Caco-2 (cell line): ENCODE results near the gene DYNLRB1. TPM values are rescaled to one million over a fixed set of nuclear protein-coding genes. Genes with fewer than 3 reads are reported as not detected.

Experiments used
- BruUV-seq: library from RNA; stranded (reverse); fragments of 400-500 nt; replicated peaks from 2 replicates; lab custom pipeline; 2021; lab: Mats Ljungman, UMichigan
- CTCF ChIA-PET: fragments of 300-600 bp; sonication (Branson Sonifier 250); formaldehyde crosslinking; loops from one replicate; lab custom pipeline; 2022; ENCODE audit warnings: antibody characterized with exemption; lab: Charles Lee
- POLR2A ChIA-PET: fragments of 300-600 bp; sonication (Branson Sonifier 250); formaldehyde crosslinking; loops from one replicate; lab custom pipeline; 2022; ENCODE audit warnings: antibody characterized with exemption; lab: Charles Lee
- DNase-seq, 2 experiments: peaks; one replicate each; pipeline versions ENCODE4 v3.0.0 to v3.0.0-alpha.2; 2020 to 2022
- H3K27me3 ChIP-seq: replicated peaks from 2 replicates; pipeline ENCODE4 v1.6.0; 2011; ENCODE audit warnings: low read length; ENCODE audit not compliant: control insufficient read depth, insufficient read depth
- H3K36me3 ChIP-seq: 2 replicates; pipeline ENCODE4 v1.5.1; 2011; ENCODE audit warnings: low read length; ENCODE audit not compliant: control insufficient read depth, insufficient read depth
- H3K4me1 ChIP-seq: fragments of 250-450 bp; sonication (Bioruptor Pico); 2 replicates; pipeline ENCODE4 v1.5.1; 2020; ENCODE audit warnings: mild to moderate bottlenecking
- H3K4me3 ChIP-seq: 2 replicates; pipeline ENCODE4 v1.5.1; 2011; ENCODE audit warnings: low read depth, mild to moderate bottlenecking, control low read depth, low read length
- H3K9me3 ChIP-seq: fragments of 250-450 bp; sonication (Bioruptor Pico); 2 replicates; pipeline ENCODE4 v1.5.1; 2020; ENCODE audit warnings: mild to moderate bottlenecking, moderate library complexity
- H3K27ac Mint-ChIP-seq: one replicate; pipeline ENCODE4 v1.8.0; 2022; ENCODE audit warnings: mixed read lengths; ENCODE audit not compliant: unreplicated experiment
- H3K27me3 Mint-ChIP-seq: one replicate; pipeline ENCODE4 v1.8.0; 2022; ENCODE audit warnings: mixed read lengths; ENCODE audit not compliant: insufficient read depth, unreplicated experiment
- H3K36me3 Mint-ChIP-seq: one replicate; pipeline ENCODE4 v1.8.0; 2022; ENCODE audit warnings: mild to moderate bottlenecking, mixed read lengths; ENCODE audit not compliant: insufficient read depth, unreplicated experiment
- H3K4me1 Mint-ChIP-seq: one replicate; pipeline ENCODE4 v1.8.0; 2022; ENCODE audit warnings: low read depth, mixed read lengths; ENCODE audit not compliant: unreplicated experiment
- H3K4me3 Mint-ChIP-seq: one replicate; pipeline ENCODE4 v1.8.0; 2022; ENCODE audit warnings: mild to moderate bottlenecking, moderate library complexity, mixed read lengths; ENCODE audit not compliant: unreplicated experiment
- H3K9me3 Mint-ChIP-seq: one replicate; pipeline ENCODE4 v1.8.0; 2022; ENCODE audit warnings: mixed read lengths; ENCODE audit not compliant: unreplicated experiment
- intact Hi-C: fragments of 100-400 bp; cut with micrococcal nuclease; formaldehyde crosslinking; loops from one replicate; pipeline ENCODE4 v1.10.0; 2022; ENCODE audit not compliant: unreplicated experiment
- total RNA-seq: library from RNA; stranded (reverse); gene quantifications from 2 replicates; pipeline ENCODE4 v1.2.3, GENCODE V29; 2022
- TF ChIP-seq, protein P1 (sequence below), 2 experiments: fragments of 200-600 bp in 1 of 2; IDR thresholded peaks; 1 replicate in 1 of 2; 2 replicates in 1 of 2; pipeline versions ENCODE4 v1.5.1 to v1.8.0; 2011 to 2022; ENCODE audit warnings: antibody characterized with exemption in 1 of 2, control low read depth in 1 of 2, inconsistent platforms in 1 of 2, low read depth in 1 of 2, low read length in 1 of 2, mild to moderate bottlenecking in 1 of 2, moderate library complexity in 1 of 2; ENCODE audit not compliant: insufficient read depth in 1 of 2, severe bottlenecking in 1 of 2, unreplicated experiment in 1 of 2

The DYNLRB1 gene
- total RNA-seq, 1 experiment from 2014 or later, result 359 TPM

DNA sequence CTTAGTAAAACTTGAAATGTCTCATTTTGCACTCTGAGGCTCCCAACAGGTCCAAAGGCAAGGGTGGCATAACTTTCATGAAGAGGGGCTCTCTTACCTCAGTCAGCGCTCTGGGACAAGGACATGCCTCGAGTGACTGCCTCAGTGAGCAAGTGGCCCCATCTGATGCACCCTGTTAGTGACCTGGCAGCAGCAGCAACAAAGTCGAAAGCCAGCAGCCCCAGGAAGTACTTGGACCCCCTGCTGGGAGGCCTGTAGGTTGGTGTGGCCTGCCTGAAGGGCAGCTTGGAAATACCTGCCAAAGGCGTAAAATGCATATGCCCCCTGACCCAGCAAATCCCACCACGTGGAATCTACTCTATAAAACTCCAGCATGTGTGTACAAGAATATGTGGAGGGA is 55.5 kb downstream of the DYNLRB1 start:
- DNase-seq, result no peak
- peaks cover 8% of the 10 kb centered on the region for H3K36me3 Mint-ChIP-seq
- H3K4me3 Mint-ChIP-seq, result no peak overlapping the region
- Histone ChIP-seq H3K4me1 (no peaks in the 10 kb centered on the region), H3K36me3 (0 out of 2 replicates have a peak, but pooled peaks cover 2% of the 10 kb centered on the region), H3K27me3 (no peaks in the 10 kb centered on the region), H3K9me3 (no peaks in the 10 kb centered on the region), H3K4me3 (no peak overlapping the region)
- ChIA-PET POLR2A (interaction anchor here (0.6 kb wide), 1 partner anchor 56 kb away, joined by 3 read pairs; the partner anchor contains the start of gene DYNLRB1), CTCF (no interaction called here)
- no peaks in the 10 kb centered on the region for H3K27me3 Mint-ChIP-seq
- no peaks in the 10 kb centered on the region for H3K4me1 Mint-ChIP-seq
- intact Hi-C loops, result no loop called here
- no TSS peak for BruUV-seq
- no peaks in the 10 kb centered on the region for H3K9me3 Mint-ChIP-seq
- H3K27ac Mint-ChIP-seq, result no peak overlapping the region
- TF ChIP-seq, protein P1, sequence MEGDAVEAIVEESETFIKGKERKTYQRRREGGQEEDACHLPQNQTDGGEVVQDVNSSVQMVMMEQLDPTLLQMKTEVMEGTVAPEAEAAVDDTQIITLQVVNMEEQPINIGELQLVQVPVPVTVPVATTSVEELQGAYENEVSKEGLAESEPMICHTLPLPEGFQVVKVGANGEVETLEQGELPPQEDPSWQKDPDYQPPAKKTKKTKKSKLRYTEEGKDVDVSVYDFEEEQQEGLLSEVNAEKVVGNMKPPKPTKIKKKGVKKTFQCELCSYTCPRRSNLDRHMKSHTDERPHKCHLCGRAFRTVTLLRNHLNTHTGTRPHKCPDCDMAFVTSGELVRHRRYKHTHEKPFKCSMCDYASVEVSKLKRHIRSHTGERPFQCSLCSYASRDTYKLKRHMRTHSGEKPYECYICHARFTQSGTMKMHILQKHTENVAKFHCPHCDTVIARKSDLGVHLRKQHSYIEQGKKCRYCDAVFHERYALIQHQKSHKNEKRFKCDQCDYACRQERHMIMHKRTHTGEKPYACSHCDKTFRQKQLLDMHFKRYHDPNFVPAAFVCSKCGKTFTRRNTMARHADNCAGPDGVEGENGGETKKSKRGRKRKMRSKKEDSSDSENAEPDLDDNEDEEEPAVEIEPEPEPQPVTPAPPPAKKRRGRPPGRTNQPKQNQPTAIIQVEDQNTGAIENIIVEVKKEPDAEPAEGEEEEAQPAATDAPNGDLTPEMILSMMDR (IDR thresholded peaks at IDR 0.05; ENCODE audit: insufficient read depth in 1 of 2, low read depth in 1 of 2, low read length in 1 of 2, severe bottlenecking in 1 of 2, unreplicated experiment in 1 of 2), result no peak

DNA sequence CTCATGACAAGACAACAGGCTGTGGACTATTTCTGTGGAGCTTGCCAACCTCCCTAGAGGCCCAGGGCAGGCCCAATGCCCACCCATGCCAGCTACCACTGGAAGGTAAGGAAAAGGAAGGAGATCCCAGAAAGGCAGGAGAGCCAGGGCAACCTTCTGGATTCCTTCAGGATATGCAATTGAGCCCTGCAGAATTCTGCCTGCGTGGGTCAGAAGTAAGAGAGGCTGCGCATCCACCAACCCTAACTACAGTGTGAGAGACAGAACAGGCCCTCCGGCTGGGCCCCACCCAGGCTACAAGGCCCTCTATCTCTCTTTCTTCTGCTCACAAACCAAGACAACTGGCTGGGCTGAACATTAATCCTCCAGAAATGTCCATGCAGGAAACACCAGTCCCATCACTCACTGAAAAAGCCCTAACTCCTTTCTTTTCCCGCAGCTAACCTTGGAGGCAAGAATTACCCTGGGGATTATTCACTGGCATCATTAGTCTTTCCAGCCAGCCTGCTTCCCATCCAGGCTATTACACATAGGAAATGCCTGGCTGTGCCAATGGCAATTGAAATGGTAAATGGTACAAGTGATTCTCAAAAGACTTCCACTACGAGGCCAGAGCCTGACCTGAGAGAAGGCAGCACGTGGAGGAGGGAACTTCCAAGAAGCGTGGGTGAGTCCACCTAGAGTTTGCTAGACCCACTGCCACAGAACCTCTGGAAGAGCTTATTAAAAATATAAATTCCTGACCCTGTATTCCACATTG is 57.5 kb downstream of the DYNLRB1 start:
- intact Hi-C loops, result no loop called here
- TF ChIP-seq, protein P1 (IDR thresholded peaks at IDR 0.05; ENCODE audit: insufficient read depth in 1 of 2, low read depth in 1 of 2, low read length in 1 of 2, severe bottlenecking in 1 of 2, unreplicated experiment in 1 of 2), result no peak
- POLR2A ChIA-PET, result no interaction called here
- H3K36me3 Mint-ChIP-seq, result peaks cover 8% of the 10 kb centered on the region
- H3K9me3 ChIP-seq, result no peaks in the 10 kb centered on the region
- DNase-seq, result no peak
- CTCF ChIA-PET, result interaction anchor here (1.2 to 1.5 kb wide), 2 partner anchors 10 to 103 kb away, joined by 3 to 4 read pairs; partner anchors contain the start of gene PIGU
- no peaks in the 10 kb centered on the region for H3K27me3 Mint-ChIP-seq
- H3K4me3 ChIP-seq, result no peak overlapping the region
- H3K4me1 ChIP-seq, result no peaks in the 10 kb centered on the region
- no peak overlapping the region for H3K27ac Mint-ChIP-seq
- no peak overlapping the region for H3K4me3 Mint-ChIP-seq
- BruUV-seq, result no TSS peak
- H3K4me1 Mint-ChIP-seq, result no peaks in the 10 kb centered on the region
- no peaks in the 10 kb centered on the region for H3K36me3 ChIP-seq
- no peaks in the 10 kb centered on the region for H3K27me3 ChIP-seq
- no peaks in the 10 kb centered on the region for H3K9me3 Mint-ChIP-seq

DNA sequence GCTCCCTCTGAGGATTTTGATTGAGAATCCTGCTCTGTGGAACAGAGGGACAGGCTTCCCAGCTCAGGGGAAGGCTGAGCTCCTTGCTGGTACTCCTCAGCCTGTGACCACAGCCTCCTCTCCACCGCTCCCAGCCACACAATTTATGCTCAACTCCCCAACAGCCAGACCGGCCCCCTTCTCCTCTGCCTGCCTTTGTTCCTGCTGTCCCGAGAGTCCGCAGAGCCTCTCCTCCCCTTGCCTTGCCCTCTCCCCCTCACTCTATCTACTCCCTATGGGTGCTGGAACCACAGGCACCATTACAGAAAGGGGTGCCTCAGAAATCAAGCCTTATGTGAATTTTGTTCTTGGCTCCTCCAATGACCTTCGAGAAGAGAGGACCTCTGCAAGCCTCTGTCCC is 58.2 kb downstream of the DYNLRB1 start:
- ChIA-PET POLR2A (no interaction called here), CTCF (interaction anchor here (1.5 kb wide), 1 partner anchor 9 kb away, joined by 4 read pairs; no protein-coding TSS in a partner anchor)
- Mint-ChIP-seq H3K4me1 (no peaks in the 10 kb centered on the region), H3K27me3 (no peaks in the 10 kb centered on the region), H3K36me3 (peaks cover 8% of the 10 kb centered on the region), H3K27ac (no peak overlapping the region), H3K9me3 (no peaks in the 10 kb centered on the region), H3K4me3 (no peak overlapping the region)
- Histone ChIP-seq H3K4me1 (no peaks in the 10 kb centered on the region), H3K36me3 (no peaks in the 10 kb centered on the region), H3K27me3 (no peaks in the 10 kb centered on the region), H3K9me3 (no peaks in the 10 kb centered on the region), H3K4me3 (no peak overlapping the region)
- TF ChIP-seq, protein P1 (IDR thresholded peaks at IDR 0.05; ENCODE audit: insufficient read depth in 1 of 2, low read depth in 1 of 2, low read length in 1 of 2, severe bottlenecking in 1 of 2, unreplicated experiment in 1 of 2), result no peak
- intact Hi-C loops, result no loop called here
- no peak for DNase-seq
- no TSS peak for BruUV-seq
